NCI-H460 (cell line): Measurements from ENCODE around the gene TNRC6C. TPM values are rescaled to one million over a fixed set of nuclear protein-coding genes. Genes with fewer than 3 reads are reported as not detected.
"Not testable (repeated sequence)": the region's sequence is repeated elsewhere in the genome, so short reads cannot be mapped to it uniquely, and the experiment has no call there.

Experiments used
- DNase-seq: peaks from one replicate; pipeline ENCODE4 v3.0.0-alpha.2; 2016; ENCODE audit warnings: low read depth; ENCODE audit errors: extremely low read depth
- total RNA-seq: library from RNA; depleted of rRNA; stranded (reverse); fragments of >200 nt; shearing (Covaris generic); gene quantifications from 2 replicates; pipeline ENCODE4 v1.2.3, GENCODE V29; 2014

TNRC6C gene
- total RNA-seq, 1 experiment from 2014 or later, result 3.9 TPM

GRCh38 chr17:78132767-78133178 is 174.3 kb downstream of the TNRC6C start:
- DNase-seq, result no peak

GRCh38 chr17:78133179-78133951 is 174.9 kb downstream of the TNRC6C start:
- no peak for DNase-seq

GRCh38 chr17:78133971-78134898 is 175.7 kb downstream of the TNRC6C start:
- DNase-seq, result peak; percentile 58

GRCh38 chr17:78134899-78135385 is 176.4 kb downstream of the TNRC6C start:
- no peak for DNase-seq

- DNase-seq, result no peak
These were observed 177.5 kb downstream of the TNRC6C start for GRCh38 chr17:78135858-78136500.

- no peak for DNase-seq
These were observed 179.1 kb downstream of the TNRC6C start for GRCh38 chr17:78137392-78138203.

GRCh38 chr17:78138204-78139060 is 179.9 kb downstream of the TNRC6C start:
- DNase-seq, result no peak

- not testable (repeated sequence) for DNase-seq
These were observed 181.3 kb downstream of the TNRC6C start for GRCh38 chr17:78139861-78140168.

GRCh38 chr17:78140169-78141051 is 181.9 kb downstream of the TNRC6C start:
- DNase-seq, result peak; percentile 99

GRCh38 chr17:78141437-78142118 is 183.1 kb downstream of the TNRC6C start:
- DNase-seq, result no peak

- DNase-seq, result no peak
These were observed 183.8 kb downstream of the TNRC6C start for GRCh38 chr17:78142119-78142861.

GRCh38 chr17:78143214-78144146 is 185.0 kb downstream of the TNRC6C start:
- no peak for DNase-seq

GRCh38 chr17:78144147-78144719 is 185.7 kb downstream of the TNRC6C start:
- no peak for DNase-seq

GRCh38 chr17:78144736-78145641 is 186.5 kb downstream of the TNRC6C start:
- no peak for DNase-seq

GRCh38 chr17:78146471-78146869 is 188.0 kb downstream of the TNRC6C start:
- DNase-seq, result no peak
